Hippocampal formation (tissue), 2 donors: ENCODE measurements around the gene IRF2.
A peak's percentile ranks its signal among the peaks of the same experiment; 100 is the strongest.

Experiments
- DNase-seq, 2 donors: peaks; one replicate each; lab custom pipeline; 2025; lab: John Stamatoyannopoulos, UW

Gene IRF2

GRCh38 chr4:184474263-184475095 is at the start of gene IRF2:
TSS of gene IRF2 (minus strand) at chr4:184474550. CDS start at chr4:184429064, 45,486 bp downstream.
- peak; percentile 93 to 97 for DNase-seq

GRCh38 chr4:184515606-184516005 is 41.3 kb upstream of the IRF2 start:
- no peak for DNase-seq

GRCh38 chr4:184514121-184514988 is 40.0 kb upstream of the IRF2 start:
- DNase-seq: peak; percentile 37 to 68

- DNase-seq: no peak
Observed at GRCh38 chr4:184513802-184514120, 39.4 kb upstream of the IRF2 start.

- DNase-seq: no peak
Observed at GRCh38 chr4:184511156-184511555, 36.8 kb upstream of the IRF2 start.

- DNase-seq: no peak
Observed at GRCh38 chr4:184510401-184510800, 36.1 kb upstream of the IRF2 start.

- peak in 1 of 2 donors; percentile 17 for DNase-seq
Observed at GRCh38 chr4:184506527-184507121, 32.3 kb upstream of the IRF2 start.

DNA sequence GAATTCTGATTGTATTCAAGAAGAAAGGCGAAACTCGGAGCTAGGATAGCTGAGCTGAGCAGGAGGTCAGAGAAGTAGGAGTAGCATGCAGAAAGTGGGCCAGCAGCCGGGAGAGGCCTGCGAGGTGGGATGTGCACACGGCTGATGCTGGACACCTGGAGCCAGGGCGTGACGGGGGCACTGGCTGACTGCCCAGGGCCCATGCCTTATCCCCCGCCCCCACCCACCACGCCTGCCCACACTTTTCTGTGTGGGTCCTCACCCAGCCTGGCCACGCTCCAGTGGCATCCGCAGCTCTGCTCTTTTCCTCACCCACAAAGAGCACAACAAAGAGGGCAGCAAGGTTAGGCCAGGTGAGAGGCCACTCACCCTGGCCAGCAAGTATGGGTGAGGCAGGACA is 30.0 kb upstream of the IRF2 start:
- DNase-seq: no peak

DNA sequence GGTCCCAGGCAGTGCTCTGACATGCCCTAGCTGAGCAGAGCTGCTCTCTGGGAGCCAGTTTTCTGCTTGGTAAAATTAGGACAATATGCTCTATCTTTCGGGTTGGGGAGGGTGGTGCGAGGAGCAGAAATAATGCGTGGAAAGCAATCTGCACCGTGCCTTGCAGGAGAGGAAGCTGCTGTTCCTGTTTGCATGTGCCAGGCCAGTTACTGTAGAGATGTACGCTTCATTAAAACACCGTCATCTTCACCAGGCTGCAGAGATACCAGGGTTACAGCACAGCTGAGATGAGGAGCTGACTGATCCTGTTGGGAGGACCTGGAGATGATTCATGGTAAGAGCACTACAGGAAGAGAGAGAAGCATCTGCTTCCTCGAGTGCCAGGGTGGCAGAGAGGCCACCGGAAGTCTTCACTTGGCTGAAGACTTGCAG is 29.5 kb upstream of the IRF2 start:
- DNase-seq: no peak

GRCh38 chr4:184500748-184501589 is 26.6 kb upstream of the IRF2 start:
- DNase-seq: no peak

- DNase-seq: no peak
Observed at GRCh38 chr4:184499996-184500395, 25.6 kb upstream of the IRF2 start.

GRCh38 chr4:184498598-184498997 is 24.2 kb upstream of the IRF2 start:
- no peak for DNase-seq

DNA sequence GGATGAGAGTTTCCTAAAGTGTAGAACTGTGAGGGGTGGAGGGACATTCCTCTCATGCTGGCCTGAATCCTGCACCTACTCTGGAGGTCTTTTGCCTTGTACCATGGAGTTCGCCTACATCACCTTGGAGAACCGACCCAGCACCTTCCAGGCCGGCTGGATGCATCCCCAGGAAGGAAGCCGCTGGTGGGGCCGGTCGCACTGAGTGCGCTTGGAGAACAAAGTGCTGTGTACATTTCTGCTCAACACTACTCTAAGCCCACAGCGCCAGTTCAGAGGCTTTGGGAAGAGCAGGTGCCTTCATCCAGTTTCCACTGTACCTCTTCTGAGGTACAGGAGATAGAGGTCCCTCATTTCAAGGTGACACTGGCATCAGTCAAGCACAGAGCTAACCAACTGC is 15.4 kb upstream of the IRF2 start:
- no peak for DNase-seq

GRCh38 chr4:184487503-184487902 is 13.2 kb upstream of the IRF2 start:
- no peak for DNase-seq

- no peak for DNase-seq
Observed at GRCh38 chr4:184485279-184485678, 10.9 kb upstream of the IRF2 start.

GRCh38 chr4:184481544-184481943 is 7.2 kb upstream of the IRF2 start:
- no peak for DNase-seq

- no peak for DNase-seq
Observed at GRCh38 chr4:184479516-184479950, 5.2 kb upstream of the IRF2 start.

- peak; percentile 69 to 93 for DNase-seq
Observed at GRCh38 chr4:184477201-184477999, 3.0 kb upstream of the IRF2 start.

GRCh38 chr4:184476695-184477094 is 2.3 kb upstream of the IRF2 start:
- DNase-seq: peak in 1 of 2 donors; percentile 33

DNA sequence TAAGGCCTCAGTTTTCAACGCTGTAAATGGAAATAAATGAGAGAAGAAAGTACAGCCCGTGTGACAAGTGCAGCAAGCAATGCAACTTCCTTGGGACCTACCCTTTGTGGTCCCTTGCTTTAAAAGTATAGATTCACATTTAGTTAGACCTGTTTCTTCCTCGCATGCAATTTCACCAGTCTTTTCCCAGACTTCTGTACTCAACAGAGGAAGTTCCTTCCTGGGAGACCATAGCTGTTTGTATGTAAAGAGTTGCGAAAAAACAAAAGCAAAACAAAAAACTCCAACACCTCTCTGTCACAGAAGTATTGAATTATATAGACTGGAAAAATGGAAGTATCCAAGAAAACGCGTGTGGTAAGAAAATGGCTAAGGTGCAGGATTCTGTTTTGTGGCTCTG is 1.1 kb upstream of the IRF2 start:
- no peak for DNase-seq

DNA sequence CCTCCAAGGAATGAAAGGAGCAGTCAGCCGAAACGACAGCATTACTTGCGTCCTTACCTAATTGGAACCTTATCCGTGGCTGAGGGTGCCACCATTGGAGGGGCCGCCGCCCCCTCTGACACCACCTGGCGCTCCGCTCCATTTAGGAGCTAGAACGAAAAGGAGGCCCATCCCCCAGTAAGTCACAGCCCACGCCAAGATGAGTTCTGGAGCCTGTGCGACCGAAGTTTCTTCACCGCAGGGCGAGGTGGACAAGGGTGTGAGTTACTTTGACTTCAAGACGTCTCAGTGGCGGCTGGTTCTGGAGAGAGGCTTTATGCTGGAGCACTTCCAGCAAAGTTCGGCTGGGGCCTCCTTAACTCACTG is 729 bp upstream of the IRF2 start:
- DNase-seq: peak in 1 of 2 donors; percentile 47
